GM06990 (cell line): ENCODE results near the gene PPP2R3B.

Experiments
- DNase-seq: peaks from one replicate; pipeline ENCODE4 v3.0.0-alpha.2; 2011; ENCODE audit not compliant: insufficient read length; ENCODE audit errors: extremely low read depth
- H3K27me3 ChIP-seq: replicated peaks from 2 replicates; pipeline ENCODE4 v1.6.0; 2011; ENCODE audit warnings: low read length; ENCODE audit not compliant: control insufficient read depth, insufficient read depth
- H3K36me3 ChIP-seq: 2 replicates; pipeline ENCODE4 v1.5.1; 2011; ENCODE audit warnings: low read length; ENCODE audit not compliant: control insufficient read depth, insufficient read depth
- H3K4me3 ChIP-seq: replicated peaks from 2 replicates; pipeline ENCODE4 v1.5.1; 2011; ENCODE audit warnings: low read depth, mild to moderate bottlenecking, control low read depth, low read length
- TF ChIP-seq, protein P1 (sequence below): IDR thresholded peaks from 2 replicates; pipeline ENCODE4 v1.5.1; 2011; ENCODE audit warnings: low read length, control low read depth, mild to moderate bottlenecking, inconsistent platforms; ENCODE audit not compliant: insufficient read depth, poor library complexity, severe bottlenecking

PPP2R3B gene

DNA sequence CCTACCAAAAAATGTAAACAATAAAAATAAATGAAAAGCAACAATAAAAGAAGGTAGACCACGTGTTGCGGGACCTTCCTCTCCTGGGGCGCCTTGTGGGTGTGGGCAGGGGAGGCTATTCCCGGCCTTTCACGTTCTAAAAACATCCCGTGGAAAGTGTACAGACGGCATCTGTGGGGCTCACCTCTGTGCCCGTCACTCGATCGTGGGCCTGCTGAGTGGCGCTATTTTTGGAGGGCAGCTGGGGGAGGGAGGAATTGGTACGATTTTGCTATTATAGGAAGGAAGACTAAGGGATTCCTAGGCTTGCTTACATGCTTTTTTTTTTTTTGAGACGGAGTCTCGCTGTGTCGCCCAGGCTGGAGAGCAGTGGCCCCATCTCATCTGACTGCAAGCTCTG lies 13.6 kb upstream of the PPP2R3B start:
- H3K27me3 ChIP-seq, result no peaks in the 10 kb centered on the region
- no peak overlapping the region for H3K4me3 ChIP-seq
- no peak for DNase-seq
- no peaks in the 10 kb centered on the region for H3K36me3 ChIP-seq
- TF ChIP-seq, protein P1, sequence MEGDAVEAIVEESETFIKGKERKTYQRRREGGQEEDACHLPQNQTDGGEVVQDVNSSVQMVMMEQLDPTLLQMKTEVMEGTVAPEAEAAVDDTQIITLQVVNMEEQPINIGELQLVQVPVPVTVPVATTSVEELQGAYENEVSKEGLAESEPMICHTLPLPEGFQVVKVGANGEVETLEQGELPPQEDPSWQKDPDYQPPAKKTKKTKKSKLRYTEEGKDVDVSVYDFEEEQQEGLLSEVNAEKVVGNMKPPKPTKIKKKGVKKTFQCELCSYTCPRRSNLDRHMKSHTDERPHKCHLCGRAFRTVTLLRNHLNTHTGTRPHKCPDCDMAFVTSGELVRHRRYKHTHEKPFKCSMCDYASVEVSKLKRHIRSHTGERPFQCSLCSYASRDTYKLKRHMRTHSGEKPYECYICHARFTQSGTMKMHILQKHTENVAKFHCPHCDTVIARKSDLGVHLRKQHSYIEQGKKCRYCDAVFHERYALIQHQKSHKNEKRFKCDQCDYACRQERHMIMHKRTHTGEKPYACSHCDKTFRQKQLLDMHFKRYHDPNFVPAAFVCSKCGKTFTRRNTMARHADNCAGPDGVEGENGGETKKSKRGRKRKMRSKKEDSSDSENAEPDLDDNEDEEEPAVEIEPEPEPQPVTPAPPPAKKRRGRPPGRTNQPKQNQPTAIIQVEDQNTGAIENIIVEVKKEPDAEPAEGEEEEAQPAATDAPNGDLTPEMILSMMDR, result no peak

DNA sequence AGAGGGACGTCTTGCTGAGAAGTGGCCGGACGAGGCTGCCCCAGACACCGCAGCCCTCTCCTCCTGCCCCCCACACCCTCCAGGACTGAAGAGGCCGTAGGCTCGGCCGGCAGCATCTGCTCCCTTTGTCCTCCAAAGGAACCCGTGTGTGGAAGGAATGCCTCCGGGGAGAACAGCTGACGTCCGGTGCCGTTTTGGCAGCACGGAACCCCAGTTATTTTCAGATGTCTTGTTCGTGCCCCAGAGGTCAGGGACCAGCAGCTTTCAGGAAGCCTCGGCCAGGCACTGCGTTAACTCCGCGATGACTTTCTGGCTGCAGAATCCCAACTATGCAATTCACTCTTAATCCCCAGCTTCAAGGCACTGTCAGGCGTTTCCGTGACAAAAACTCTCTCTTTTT lies 10.9 kb upstream of the PPP2R3B start:
- H3K4me3 ChIP-seq, result no peak overlapping the region
- TF ChIP-seq, protein P1, result no peak
- no peak for DNase-seq
- no peaks in the 10 kb centered on the region for H3K27me3 ChIP-seq
- no peaks in the 10 kb centered on the region for H3K36me3 ChIP-seq

DNA sequence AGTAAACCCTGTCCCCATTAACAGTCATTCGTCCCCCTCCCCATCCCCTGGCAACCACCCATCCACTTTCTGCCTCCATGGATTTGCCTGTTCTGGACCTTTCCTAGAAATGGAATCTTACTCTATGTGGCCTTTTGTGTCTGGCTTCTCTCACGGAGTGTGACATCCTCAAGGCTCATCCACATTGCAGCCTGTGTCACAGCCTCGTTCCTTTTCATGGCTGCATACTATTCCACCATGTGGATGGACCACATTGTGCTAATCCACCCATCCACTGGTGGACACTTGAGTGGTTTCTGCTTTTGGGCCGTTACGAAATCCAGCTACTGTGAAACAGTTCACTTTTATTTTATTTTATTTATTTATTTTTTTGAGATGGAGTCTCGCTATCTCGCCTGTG lies 8.1 kb upstream of the PPP2R3B start:
- Histone ChIP-seq H3K36me3 (no peaks in the 10 kb centered on the region; the same call in 1 of the 2 replicates), H3K4me3 (no peak overlapping the region), H3K27me3 (no peaks in the 10 kb centered on the region)
- TF ChIP-seq, protein P1, result no peak
- DNase-seq, result no peak

DNA sequence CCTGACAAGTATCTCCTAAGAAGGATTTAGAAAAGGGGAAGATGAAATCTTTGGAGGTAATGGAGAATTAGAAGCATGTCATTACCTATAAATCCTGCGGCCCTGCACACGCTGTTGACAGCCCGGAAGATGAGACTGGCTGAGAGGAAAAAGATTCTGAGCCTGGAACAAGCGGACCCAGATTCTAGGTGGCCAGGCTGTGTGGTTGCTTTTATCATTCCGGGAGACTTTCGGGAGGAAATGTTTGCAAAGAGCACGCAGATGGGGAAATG lies 5.8 kb upstream of the PPP2R3B start:
- Histone ChIP-seq H3K27me3 (no peaks in the 10 kb centered on the region), H3K36me3 (no peaks in the 10 kb centered on the region; the same call in 1 of the 2 replicates), H3K4me3 (no peak overlapping the region)
- TF ChIP-seq, protein P1, result no peak
- DNase-seq, result no peak

DNA sequence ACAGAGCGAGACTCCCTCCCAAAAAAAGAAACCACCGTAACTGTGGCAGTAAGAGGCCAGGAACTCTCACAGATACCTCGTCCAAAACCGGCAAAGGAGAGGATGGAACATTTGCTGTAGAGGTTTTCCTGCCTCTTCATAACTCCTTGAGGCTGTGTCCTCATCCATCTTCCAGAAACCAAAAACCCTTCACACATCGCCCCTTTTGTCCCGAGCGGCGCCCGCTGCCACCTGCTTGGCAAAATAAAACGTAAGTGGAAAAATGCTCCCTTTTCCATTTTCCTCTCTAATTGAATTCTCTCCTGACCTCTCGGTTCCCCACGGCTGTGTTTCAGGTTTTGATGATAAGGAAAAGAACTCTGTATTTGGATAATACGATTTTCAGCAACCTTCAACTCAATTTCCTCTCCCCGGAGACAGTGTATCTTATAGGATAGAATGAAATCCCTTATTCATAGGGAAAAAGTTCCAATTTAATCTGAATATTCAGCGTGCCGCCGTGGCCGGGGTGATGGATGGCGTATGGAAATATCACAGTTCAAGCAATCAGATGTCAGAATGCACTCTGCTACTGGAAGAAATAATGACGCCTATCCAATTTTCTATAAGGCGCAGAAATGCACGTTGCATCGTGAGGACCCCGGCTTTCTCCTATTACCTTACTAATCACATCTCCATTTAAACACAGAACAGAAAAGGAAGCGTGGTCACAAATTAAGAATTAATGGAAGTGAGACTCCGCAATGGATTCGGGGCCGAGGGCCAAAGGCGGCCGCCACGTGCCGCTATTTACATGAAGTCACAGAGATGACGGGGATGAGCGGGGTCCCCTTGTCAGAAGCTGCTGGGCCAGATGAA lies 5.2 kb upstream of the PPP2R3B start:
- Histone ChIP-seq H3K4me3 (no peak overlapping the region), H3K27me3 (no peaks in the 10 kb centered on the region), H3K36me3 (no peaks in the 10 kb centered on the region; the same call in 1 of the 2 replicates)
- TF ChIP-seq, protein P1, result no peak
- no peak for DNase-seq
